GM12872 (cell line): ENCODE measurements around the gene ANO3.

ENCODE experiments used
- CTCF ChIP-seq: IDR thresholded peaks from 3 replicates; pipeline ENCODE4 v1.5.1; 2011; ENCODE audit warnings: low read depth, mild to moderate bottlenecking, low read length, moderate library complexity; ENCODE audit not compliant: insufficient read depth

Gene ANO3

GRCh38 chr11:26676641-26677040 lies 344.7 kb downstream of the ANO3 start:
- no peak for TF ChIP-seq CTCF

GRCh38 chr11:26677566-26677965 lies 345.6 kb downstream of the ANO3 start:
- TF ChIP-seq CTCF: no peak

- no peak for TF ChIP-seq CTCF
Measured at GRCh38 chr11:26687351-26687750, 355.4 kb downstream of the ANO3 start.

- no peak for TF ChIP-seq CTCF
Measured at GRCh38 chr11:26688701-26689100, 356.8 kb downstream of the ANO3 start.

GRCh38 chr11:26696330-26696729 lies 364.4 kb downstream of the ANO3 start:
- TF ChIP-seq CTCF: no peak

GRCh38 chr11:26698224-26698623 lies 366.3 kb downstream of the ANO3 start:
- no peak for TF ChIP-seq CTCF

- no peak for TF ChIP-seq CTCF
Measured at GRCh38 chr11:26700574-26701235, 368.8 kb downstream of the ANO3 start.
